Measurements from ENCODE around the gene MEP1B.

Gene MEP1B

DNA sequence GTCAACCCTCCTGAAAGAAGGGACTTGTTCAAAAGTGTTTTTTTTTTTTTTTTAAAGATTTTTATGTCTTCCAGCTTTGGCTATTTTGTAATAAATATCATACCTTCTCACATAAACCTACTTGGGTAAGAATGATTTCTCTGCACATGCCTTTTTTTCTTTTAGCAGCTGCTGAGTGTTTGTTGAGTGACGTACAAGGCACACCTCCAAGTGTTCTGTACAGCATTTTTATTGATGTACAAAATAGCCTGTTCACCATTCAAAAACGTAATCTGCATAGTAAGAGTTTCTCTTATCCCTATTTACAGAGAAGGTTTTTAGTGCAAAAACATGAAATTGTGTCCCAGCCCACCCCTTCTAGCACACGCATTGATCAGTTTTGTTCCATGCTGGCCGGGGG lies 77.6 kb downstream of the MEP1B start:
- no peak for DNase-seq (ENCODE audit: low read depth)

Data from HS-27A (cell line).